GM19025 (cell line): ENCODE measurements around the gene MAPK1.
"Not testable (repeated sequence)": the region's sequence is repeated elsewhere in the genome, so short reads cannot be mapped to it uniquely, and the experiment has no call there.

Experiments
- ATAC-seq: cut with Tn5 transposase; IDR thresholded peaks from one replicate; pipeline ENCODE4 v1.9.1; 2021; ENCODE audit warnings: mild to moderate bottlenecking, low read depth, moderate library complexity; ENCODE audit not compliant: unreplicated experiment

Gene MAPK1

DNA sequence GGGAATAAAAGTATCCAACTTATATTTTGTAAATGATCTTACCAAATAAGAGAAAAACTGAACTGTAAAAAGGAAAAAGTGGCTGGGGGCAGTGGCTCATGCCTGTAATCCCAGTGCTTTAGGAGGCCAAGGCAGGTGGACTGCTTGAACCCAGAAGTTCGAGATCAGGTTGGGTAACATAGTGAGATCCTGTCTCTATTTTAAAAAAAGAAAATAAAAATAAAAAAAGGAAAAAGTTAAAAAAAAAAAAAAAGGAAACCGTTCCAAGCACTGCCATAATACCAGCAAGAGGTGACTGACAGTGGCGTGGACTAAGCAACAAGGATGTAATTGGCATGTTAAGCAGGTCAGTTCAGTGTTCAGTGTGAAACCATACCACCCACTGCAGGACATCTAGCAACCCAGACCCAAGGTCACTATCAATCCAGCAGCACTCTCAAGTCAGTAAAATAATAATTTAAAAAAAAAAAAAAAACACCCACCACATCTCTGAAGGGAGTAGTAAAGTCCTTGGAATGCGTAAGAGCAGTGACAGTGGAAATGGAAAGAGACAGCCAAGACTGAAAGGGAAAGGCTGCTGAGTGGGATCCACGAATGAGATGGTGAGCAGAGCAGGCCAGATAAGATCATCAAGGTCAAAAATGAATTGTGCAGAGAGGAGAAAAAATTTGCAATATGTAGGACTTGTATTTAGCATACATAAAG lies 43.6 kb downstream of the MAPK1 start:
- ATAC-seq: no peak

GRCh38 chr22:21819183-21819770 lies 48.2 kb downstream of the MAPK1 start:
- no peak for ATAC-seq

DNA sequence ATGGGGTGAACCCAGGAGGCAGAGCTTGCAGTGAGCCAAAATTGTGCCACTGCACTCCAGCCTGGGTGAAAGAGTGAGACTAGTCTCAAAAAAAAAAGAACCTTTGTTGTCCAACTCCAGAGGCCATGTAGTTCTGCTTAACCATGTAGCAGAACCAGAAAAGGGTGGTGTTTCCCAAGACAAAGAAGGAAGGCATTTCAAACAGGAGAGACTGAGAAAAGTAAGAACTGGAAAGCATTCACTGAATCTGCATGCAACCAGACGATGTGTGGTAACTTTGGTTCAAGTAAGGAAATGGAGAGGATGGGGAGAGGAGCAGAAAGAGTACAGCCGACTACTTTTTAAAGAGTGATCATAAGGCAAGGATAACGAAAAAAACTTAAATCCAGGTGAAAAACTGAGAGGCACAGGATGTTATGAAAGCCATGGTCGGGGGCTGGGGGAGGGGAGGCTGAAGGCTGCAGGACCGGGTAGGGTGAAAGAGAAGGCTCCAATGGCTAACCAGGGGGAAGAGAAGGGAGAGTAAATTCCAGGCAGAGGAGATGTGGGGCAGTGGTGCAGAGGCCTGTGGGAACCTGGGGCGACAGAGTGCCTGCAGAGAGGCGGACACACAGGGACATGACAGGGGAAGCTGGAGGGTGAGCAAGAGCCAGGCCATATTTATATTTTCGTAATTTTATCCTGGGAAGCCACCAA lies 48.8 kb downstream of the MAPK1 start:
- no peak for ATAC-seq

GRCh38 chr22:21817497-21817853 lies 50.0 kb downstream of the MAPK1 start:
- not testable (repeated sequence) for ATAC-seq

- no peak for ATAC-seq
Observed at GRCh38 chr22:21816787-21817496, 50.5 kb downstream of the MAPK1 start.

GRCh38 chr22:21816472-21816786 lies 51.0 kb downstream of the MAPK1 start:
- ATAC-seq: no peak

GRCh38 chr22:21815958-21816357 lies 51.5 kb downstream of the MAPK1 start:
- no peak for ATAC-seq

DNA sequence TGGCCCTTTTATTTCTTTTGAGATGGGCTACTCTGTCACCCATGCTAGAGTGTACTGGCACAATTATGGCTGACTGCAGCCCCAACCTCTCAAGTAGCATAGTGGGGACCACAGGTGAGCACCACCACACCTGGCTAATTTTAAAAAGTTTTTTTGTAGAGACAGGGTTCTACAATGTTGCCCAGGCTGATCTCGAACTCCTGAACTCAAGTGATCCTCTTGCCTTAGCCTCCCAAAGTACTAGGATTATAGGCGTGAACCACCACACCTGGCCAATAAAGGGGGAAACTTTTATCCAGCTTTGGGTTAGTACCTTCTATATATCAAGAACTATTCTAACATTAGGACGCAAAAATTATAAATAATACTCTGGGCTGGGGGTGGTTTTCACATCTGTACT lies 52.1 kb downstream of the MAPK1 start:
- no peak for ATAC-seq

- no peak for ATAC-seq
Observed at GRCh38 chr22:21811982-21812381, 55.5 kb downstream of the MAPK1 start.

DNA sequence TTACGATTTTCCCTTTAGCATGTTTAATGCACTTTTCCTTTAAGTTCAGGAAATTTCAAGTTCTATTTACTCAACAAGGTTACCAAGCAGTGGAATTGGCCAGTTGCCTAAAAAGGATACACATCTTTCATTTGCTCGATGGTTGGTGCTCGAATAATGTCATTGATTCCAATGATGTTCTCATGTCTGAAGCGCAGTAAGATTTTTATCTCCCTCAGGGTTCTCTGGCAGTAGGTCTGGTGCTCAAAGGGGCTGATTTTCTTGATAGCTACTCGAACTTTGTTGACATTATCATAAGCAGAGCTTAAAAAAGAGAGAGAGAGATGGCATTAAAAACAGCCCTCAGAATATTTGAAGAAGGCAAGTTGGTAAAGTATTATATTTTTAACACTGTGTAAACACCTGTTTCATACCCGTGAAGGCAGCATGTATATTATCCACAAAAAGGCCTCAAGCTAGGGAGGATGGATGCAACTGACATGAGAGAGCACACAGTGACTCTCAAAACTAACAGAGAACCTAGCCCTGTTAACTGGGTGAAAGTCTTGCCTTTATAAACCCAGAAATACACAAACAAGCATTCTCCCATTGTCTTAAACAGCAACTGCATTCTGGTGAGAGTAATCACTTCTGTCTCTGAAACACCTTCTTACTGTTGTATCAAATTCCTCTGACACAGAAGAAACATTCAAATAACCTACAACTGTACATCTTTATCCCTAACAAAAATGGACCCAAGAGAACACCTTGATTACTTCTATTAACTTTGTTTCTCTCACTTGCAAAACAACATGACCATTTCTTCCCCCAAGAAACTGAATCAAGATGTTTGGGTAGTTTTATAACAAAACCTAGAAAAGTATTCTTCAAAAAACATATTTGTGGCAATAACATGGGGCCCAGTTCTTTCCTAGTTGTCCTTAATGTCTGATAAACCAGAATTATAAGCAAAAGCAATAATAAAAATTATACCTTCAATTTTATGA lies 59.6 kb downstream of the MAPK1 start:
- ATAC-seq: no peak

DNA sequence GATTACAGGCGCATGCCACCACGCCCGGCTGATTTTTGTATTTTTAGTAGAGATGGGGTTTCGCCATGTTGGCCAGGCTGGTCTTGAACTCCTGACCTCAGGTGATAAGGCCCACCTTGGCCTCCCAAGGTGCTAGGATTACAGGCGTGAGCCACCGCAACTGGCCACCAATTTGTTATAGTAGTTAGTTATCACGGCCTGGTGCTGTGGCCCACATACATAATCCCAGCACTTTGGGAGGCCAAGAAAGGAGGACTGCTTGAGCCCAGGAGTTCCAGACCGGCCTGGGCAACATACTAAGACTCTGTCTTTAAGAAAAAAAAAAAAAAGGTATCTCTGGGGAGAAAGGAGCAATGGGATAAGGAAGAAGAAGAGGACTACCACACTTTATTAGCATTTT lies 62.1 kb downstream of the MAPK1 start:
- not testable (repeated sequence) for ATAC-seq

DNA sequence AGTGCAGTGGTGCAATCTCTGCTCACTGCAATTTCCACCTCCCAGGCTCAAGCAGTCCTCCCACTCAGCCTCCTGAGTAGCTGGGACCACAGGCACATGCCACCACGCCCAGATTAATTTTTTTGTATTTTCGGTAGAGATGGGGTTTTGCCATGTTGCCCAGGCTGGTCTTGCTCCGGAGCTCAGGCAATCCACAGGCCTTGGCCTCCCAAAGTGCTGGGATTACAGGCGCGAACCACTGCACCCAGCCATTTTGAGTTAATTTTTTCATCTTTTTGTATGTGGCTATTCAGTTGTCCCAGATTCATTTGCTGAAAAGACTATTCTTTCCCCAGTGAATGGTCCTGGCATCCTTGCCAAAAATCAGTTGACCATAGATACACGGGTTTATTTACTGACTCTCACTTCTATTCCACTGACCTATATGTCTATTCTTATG lies 63.6 kb downstream of the MAPK1 start:
- ATAC-seq: no peak

- ATAC-seq: no peak
Observed at GRCh38 chr22:21802673-21803072, 64.8 kb downstream of the MAPK1 start.

GRCh38 chr22:21802056-21802455 lies 65.4 kb downstream of the MAPK1 start:
- ATAC-seq: no peak

DNA sequence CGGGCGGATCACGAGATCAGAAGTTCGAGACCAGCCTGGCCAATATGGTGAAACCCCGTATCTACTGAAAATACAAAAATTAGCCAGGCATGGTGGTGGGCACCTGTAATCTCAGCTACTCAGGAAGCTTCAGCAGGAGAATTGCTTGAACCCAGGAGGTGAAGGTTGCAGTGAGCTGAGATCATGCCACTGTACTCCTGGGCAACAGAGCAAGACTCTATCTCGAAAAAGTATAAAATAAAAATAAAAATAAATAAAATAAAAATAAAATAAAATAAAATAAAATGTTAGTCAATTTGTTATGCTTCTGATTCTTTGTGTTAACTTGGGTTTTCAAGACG lies 66.2 kb downstream of the MAPK1 start:
- not testable (repeated sequence) for ATAC-seq

- ATAC-seq: no peak
Observed at GRCh38 chr22:21800552-21801303, 66.7 kb downstream of the MAPK1 start.

DNA sequence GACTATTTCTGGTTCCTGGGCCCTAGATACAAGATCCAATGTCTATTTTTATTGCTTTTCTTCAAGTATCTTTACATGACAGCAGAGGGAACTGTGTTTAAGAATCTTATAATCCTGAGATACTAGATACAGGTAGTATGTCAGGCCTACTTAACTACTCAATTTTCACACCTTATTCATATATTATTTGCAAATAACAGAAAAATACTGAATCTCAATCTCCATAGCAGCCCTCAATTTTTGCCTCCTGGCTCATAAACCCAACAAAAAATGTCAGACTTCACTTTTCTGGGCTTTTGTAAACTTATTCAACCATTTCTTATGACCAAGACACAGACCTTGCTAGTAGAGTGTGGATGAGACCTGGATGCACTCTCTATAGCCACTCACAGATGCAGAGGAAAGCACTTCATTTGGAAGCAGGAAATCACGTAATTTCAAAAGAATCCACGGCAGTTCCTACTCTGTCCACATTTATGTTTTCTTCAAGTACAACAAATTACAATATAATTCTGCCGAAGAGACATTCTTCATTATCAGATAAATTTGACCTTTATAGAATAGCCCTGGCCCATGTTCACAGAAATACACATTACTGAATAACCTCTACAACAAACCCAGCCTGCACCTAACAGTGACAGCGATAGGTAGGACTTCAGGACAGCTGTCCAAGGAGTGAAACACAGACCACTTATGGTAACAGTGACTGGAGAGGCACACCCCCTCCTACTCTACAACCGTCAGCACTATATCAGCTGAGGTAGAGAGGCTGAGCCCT lies 69.8 kb downstream of the MAPK1 start:
- no peak for ATAC-seq

GRCh38 chr22:21796863-21797262 lies 70.6 kb downstream of the MAPK1 start:
- no peak for ATAC-seq

DNA sequence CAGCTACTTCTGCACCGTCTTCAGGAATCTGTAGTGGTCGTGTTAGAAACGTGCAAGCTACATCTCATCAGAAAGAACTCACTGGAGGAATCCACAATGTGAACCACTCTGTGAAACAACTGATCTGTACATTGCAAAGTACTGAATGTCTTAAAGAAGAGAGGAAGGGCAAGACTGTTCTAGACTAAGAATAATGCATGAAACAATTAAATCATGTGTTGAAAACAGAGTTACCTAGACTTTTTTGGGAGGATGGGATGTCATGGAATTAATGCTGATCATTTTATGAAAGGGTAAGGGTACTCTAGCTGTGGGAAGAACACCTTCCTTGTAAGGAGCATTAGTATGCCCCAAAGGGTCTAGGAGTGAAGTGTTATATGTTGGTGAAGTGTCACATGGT lies 71.2 kb downstream of the MAPK1 start:
- ATAC-seq: no peak
